ENCODE data around the gene BACH1.

- TF ChIP-seq CTCF (IDR thresholded peaks at IDR 0.05) (no peak), RAD21 (IDR thresholded peaks at IDR 0.05; ENCODE audit: low read length) (no peak), RFX5 (IDR thresholded peaks at IDR 0.05; ENCODE audit: low read length) (no peak), JUND (IDR thresholded peaks at IDR 0.05) (no peak), USF1 (IDR thresholded peaks at IDR 0.05; ENCODE audit: borderline replicate concordance, low read depth) (no peak), MAX (IDR thresholded peaks at IDR 0.05; ENCODE audit: low read depth) (no peak), FOXM1 (IDR thresholded peaks at IDR 0.05; ENCODE audit: low read depth) (no peak), USF2 (IDR thresholded peaks at IDR 0.05; ENCODE audit: borderline replicate concordance, low read depth, low read length) (no peak)
These were observed 15.1 kb downstream of the BACH1 start for GRCh38 chr21:29313662-29314408.
